Heart left ventricle (tissue), 13 donors: ENCODE results near the gene GET4.

ENCODE experiments used
- CTCF ChIP-seq, 12 donors: fragments of 200-600 bp; sonication (generic) in 4 of 12; IDR thresholded peaks; one replicate each; pipeline versions ENCODE4 v1.5.0 to v1.8.0; 2018 to 2022; ENCODE audit warnings: antibody characterized with exemption in 12 of 12, mild to moderate bottlenecking in 5 of 12
- POLR2A ChIP-seq, 2 donors: fragments of 450-650 bp; IDR thresholded peaks; one replicate each; pipeline ENCODE4 v1.6.1; 2017; ENCODE audit warnings: antibody characterized with exemption in 2 of 2, mild to moderate bottlenecking in 2 of 2, moderate library complexity in 2 of 2
- donor health status: ischemic (EF 13 %, LVEDD 7.1; RV severe dilation, severe dysfunction).
- donor health status: DM: no; HTN: yes; CAD: no.
- donor health status: DM: no; HTN: no; CAD: no.
- donor health status: ischemic (EF 25% LVEDD 6.9; RV normal size, moderate dysfunction).
- donor health status: ischemic (EF 25% LVEDD 5.7; RV mildly dilated, moderate dysfunction).
- donor health status: ischemic (EF 35%, LVEDD 5.7; RV mildly dilated, moderate dysfunction).
- donor health status: nonischemic (EF 11% LVEDD 7.7; RV severe dilation, severe dysfunction).
- donor health status: DM: yes; HTN: yes; CAD: no.
- donor health status: PGD.
- donor health status: ischemic (EF 29% LVEDD 5.4; RV normal size, mild dysfunction).
- donor health status: nonischemic (EF 23%, LVEDD 6.1; RV moderate dilation, normal function).

GRCh38 chr7:935874-936385 lies 59.6 kb downstream of the GET4 start:
- no peak for TF ChIP-seq CTCF (IDR thresholded peaks at IDR 0.05)
- TF ChIP-seq POLR2A (IDR thresholded peaks at IDR 0.05), result no peak
